GM21526 (cell line): ENCODE data around the gene C2CD3.
"Not testable (repeated sequence)": the region's sequence is repeated elsewhere in the genome, so short reads cannot be mapped to it uniquely, and the experiment has no call there.

ENCODE experiments used
- ATAC-seq: cut with Tn5 transposase; IDR thresholded peaks from one replicate; pipeline ENCODE4 v1.9.1; 2021; ENCODE audit warnings: moderate library complexity; ENCODE audit not compliant: unreplicated experiment, low FRiP score

The C2CD3 gene

GRCh38 chr11:74162681-74163467 lies 7.9 kb downstream of the C2CD3 start:
- no peak for ATAC-seq

GRCh38 chr11:74159642-74160041 lies 11.2 kb downstream of the C2CD3 start:
- ATAC-seq: no peak

DNA sequence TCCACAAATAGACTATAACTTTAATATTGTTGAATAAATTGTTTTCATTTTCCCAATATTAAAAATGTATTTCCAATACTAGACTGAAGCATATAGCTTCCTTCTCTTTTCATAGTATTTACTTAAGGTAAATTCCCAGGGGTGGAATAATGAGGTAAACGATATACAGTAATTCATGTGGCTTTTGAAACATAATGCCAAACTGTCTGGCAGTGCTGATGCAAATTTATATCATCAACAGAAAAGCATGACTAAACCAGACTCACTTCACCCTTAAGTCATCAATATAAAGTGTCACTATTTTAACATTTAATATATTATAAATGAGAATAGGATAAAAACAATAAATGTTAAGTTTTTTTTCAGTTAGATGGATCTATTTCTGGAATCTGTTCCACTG lies 13.6 kb downstream of the C2CD3 start:
- ATAC-seq: no peak

GRCh38 chr11:74154620-74155281 lies 16.1 kb downstream of the C2CD3 start:
- ATAC-seq: no peak

- no peak for ATAC-seq
Measured at GRCh38 chr11:74153224-74153623, 17.6 kb downstream of the C2CD3 start.

DNA sequence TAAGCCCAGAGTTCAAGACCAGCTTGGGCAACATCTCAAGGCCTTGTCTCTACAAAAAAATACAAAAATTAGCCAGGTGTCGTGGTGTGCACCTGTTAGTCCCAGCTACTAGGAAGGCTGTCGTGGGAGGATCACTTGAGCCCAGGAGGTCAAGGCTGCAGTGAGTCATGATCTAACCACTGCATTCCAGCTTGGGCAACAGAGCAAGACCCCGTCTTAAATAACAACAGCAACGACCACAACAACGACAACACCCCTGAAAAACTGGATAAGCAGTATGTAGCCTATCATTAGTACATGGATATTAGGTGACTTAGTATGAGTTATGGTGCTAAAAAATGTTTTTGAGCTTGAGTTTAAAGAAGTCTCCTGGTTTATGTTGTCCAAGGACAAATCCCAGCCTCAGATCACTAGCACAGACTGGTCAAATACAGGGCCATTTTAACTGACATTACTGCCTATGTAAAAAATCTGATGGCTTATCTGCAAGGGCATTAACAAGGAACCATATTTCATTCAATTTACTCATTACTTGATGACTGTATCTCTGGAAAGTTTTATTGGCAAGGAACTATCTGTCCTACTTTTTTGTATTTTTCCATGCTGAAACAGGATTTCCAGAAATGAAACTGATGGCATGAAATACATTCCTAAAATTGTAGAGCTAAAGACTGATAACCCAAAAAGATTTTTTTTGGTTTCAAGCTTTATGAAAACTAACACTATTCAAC lies 23.4 kb downstream of the C2CD3 start:
- no peak for ATAC-seq

- ATAC-seq: no peak
Measured at GRCh38 chr11:74144592-74144991, 26.2 kb downstream of the C2CD3 start.

DNA sequence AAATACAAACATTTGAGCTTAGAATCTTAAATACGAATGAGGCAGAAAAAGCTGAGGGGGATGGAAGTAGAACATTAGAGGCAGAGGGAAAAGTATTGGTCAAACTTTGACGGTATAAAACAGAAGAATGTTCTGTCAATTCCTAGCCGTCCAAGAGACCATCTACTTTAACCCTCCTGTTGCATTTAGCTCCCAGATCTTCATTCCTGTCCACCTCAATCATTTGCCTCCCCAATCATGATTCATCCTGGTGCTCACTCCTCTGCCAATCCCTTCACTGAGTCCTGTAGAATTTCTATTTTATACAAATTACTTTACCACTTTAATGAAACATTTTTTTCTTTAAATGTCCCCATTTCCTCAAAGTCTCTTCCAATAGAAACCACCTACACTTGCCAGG lies 28.2 kb downstream of the C2CD3 start:
- ATAC-seq: no peak

DNA sequence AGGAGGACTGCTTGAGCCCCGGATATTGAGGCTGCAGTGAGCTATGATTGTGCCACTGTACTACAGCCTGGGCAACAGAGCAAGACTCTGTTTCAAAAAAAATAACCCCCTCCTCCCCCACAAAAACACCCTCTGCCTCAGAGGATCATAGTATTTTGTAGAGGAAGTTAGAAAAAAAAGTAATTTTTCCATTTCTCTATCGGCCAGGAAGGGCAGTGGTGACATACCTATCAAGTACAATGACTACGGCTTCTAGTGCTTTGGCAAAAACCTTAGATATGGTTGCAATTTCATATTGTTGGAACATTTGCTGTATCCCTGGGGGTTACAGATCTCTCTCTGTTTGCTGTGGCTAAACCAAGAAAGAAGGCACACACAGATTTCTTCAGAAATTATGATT lies 28.9 kb downstream of the C2CD3 start:
- ATAC-seq: no peak

DNA sequence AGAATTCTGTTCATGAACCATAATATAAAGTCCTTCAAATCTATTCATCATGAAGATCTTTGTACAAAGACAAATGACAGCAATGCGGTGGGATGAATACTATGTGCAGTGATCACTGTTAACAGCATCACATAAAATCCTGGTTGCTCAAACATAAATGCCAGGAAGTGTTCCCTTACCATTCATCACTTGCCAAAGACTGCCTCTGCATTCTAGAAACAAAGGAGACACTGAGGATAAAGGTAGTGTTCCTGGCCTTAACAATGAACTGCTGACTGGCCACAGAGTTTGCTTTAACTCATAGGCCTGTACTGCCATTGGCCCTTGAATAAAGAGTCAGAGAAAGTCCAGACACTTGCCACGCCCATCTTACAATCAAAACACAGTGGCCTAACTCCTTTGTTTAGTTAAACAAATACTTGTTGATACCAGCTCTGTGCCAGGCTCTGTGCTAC lies 29.5 kb downstream of the C2CD3 start:
- no peak for ATAC-seq

- ATAC-seq: not testable (repeated sequence)
Measured at GRCh38 chr11:74139919-74140431, 30.8 kb downstream of the C2CD3 start.

DNA sequence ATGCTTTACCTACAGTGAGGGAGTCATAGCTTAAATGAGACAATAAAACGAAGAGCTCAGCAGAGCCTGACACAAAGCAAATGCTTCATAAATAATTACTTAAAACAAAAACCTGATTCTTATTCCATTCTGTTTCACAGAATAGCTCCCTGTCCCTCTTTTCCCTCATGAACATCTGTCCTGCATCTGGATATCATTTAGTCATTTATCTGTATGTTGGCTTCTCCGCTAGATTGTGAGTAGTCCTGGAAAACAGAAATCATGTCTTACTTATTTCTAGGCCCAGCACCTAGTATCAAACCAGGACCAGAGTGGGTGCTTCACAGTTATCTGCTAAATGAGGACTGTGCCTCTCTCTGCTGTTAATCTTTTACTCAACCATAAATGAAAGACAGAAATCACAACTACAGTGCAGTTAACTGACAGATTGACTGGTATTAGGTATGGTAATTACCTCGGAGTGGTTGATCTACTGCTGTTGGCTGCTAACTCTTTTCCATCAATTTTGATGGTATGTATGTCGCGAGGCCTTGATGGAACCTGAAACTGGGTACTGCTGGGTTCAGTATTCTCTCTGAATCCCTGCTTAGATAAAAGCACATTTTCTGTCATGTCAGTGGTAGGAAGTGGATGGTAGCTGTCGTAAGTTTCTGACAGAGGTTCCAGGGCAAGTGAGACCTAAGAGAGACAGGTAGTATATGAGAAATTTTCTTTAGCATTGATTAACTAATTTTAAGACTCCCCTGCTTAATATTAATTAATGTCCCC lies 31.5 kb downstream of the C2CD3 start:
- no peak for ATAC-seq

DNA sequence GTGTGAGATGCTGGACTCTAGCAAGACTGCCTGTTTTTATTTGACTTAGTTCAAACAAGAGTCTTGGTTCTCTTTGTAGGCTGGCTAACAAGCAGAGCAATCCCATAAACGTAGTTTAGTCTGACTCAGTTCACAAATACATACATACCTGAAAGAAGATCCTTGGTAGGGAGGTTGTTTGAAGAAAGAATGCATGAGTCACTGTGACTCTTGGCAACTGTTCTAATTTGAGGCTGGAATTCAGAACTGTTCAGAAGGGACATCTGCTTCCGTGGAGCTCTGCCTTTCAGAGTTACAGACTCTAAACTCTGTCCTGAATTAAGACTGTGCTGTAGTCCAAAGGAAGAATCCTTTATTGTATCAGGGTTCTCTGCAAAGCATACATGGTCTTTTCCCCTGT lies 32.2 kb downstream of the C2CD3 start:
- ATAC-seq: no peak

DNA sequence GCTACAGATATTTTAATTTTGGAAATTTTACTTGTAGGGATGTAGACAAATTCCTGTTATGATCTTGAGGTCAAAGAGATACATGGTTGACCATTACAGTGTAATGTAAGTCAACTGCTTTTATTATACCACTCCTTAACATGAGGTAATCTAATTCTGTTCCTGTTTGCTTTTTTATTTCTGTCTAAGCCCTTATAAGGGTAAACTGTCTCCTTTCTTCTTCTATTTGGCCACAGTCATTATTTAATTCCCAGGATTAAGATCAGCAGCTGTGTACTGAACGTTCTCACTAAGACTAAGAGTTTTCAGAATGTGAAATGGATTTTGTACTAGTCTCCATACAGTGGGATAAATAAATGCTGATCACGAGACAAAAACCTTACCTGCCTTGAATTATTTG lies 32.8 kb downstream of the C2CD3 start:
- no peak for ATAC-seq

- ATAC-seq: no peak
Measured at GRCh38 chr11:74135127-74135840, 35.5 kb downstream of the C2CD3 start.

DNA sequence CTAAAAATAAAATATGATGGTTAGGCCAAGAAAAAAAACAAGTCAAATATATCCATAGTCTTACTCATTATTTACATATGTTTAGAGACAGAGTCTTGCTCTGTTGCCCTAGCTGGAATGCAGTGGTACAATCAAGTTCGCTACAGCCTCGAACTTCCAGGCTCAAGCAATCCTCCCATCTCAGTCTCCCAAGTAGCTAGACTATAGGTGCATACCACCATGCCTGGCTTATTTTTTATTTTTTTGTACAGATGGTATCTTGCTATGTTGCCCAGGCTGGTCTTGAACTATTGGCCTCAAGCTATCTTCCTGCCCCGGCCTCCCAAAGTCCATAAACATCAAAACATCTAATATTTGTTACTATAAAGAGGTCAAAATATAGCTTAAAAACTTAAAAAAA lies 36.1 kb downstream of the C2CD3 start:
- no peak for ATAC-seq

DNA sequence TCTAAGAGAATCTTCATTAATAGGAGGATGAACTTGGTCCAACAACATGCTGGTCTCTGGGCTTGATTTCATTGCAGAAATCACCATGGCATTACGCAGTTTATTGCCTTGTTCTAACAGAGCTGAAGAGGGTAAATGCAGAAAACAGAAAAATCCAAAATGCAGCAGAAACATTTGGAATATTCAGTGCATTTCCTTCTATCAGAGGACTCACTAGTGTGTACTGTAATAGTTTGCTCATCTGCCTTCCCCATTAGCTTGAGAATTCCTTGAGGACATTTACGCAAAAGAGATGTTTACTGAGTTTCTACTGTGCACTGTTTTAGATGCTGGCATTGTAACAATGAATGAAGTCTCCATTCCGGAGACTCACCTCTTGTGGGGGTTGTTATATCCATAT lies 37.4 kb downstream of the C2CD3 start:
- ATAC-seq: no peak

GRCh38 chr11:74132833-74133232 lies 38.0 kb downstream of the C2CD3 start:
- no peak for ATAC-seq

DNA sequence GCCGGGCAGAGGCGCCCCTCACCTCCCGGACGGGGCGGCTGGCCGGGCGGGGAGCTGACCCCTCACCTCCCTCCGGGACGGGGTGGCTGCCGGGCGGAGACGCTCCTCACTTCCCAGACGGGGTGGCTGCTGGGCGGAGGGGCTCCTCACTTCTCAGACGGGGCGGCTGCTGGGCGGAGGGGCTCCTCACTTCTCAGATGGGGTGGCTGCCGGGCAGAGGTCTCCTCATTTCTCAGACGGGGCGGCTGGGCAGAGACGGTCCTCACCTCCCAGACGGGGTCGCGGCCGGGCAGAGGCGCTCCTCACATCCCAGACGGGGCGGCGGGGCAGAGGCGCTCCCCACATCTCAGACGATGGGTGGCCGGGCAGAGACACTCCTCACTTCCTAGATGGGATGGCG lies 41.7 kb downstream of the C2CD3 start:
- ATAC-seq: not testable (repeated sequence)

DNA sequence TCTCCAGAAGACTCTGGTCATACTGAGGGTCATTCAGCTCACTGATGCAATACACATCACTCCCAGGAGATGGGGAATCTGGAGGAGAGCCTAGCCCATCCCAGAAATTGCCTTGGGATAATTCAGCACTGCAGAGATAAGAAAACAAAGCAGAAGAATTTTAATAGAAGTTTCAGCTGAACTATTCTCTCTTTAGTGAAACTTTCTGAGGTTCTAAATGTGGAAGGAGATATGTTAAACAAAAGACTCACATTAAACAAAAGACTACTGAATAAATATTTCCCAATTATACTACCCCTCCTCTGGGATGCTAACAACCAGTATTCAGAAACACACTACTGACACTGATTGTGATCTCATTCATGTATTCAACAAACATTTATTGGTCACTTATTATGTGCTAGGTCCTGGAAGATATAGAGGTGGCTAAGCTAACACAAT lies 47.8 kb downstream of the C2CD3 start:
- ATAC-seq: no peak
